Measurements from ENCODE around the gene CPEB3.

Gene CPEB3

GRCh38 chr10:92208157-92208720, 82.6 kb downstream of the CPEB3 start:
- ChIA-PET CTCF (interaction anchor here (1.0 to 1.4 kb wide), 3 partner anchors 27 to 123 kb away, joined by 3 read pairs; no protein-coding TSS in a partner anchor), POLR2A (interaction anchor here (0.6 to 0.7 kb wide), 2 partner anchors 54 to 91 kb away, joined by 3 to 5 read pairs; no protein-coding TSS in a partner anchor)
- no peak for DNase-seq (ENCODE audit: extremely low spot score)
- TF ChIP-seq, protein P1, sequence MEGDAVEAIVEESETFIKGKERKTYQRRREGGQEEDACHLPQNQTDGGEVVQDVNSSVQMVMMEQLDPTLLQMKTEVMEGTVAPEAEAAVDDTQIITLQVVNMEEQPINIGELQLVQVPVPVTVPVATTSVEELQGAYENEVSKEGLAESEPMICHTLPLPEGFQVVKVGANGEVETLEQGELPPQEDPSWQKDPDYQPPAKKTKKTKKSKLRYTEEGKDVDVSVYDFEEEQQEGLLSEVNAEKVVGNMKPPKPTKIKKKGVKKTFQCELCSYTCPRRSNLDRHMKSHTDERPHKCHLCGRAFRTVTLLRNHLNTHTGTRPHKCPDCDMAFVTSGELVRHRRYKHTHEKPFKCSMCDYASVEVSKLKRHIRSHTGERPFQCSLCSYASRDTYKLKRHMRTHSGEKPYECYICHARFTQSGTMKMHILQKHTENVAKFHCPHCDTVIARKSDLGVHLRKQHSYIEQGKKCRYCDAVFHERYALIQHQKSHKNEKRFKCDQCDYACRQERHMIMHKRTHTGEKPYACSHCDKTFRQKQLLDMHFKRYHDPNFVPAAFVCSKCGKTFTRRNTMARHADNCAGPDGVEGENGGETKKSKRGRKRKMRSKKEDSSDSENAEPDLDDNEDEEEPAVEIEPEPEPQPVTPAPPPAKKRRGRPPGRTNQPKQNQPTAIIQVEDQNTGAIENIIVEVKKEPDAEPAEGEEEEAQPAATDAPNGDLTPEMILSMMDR (IDR thresholded peaks at IDR 0.05; ENCODE audit: control extremely low read depth, extremely low read depth, low read depth, missing control alignments): no peak

DNA sequence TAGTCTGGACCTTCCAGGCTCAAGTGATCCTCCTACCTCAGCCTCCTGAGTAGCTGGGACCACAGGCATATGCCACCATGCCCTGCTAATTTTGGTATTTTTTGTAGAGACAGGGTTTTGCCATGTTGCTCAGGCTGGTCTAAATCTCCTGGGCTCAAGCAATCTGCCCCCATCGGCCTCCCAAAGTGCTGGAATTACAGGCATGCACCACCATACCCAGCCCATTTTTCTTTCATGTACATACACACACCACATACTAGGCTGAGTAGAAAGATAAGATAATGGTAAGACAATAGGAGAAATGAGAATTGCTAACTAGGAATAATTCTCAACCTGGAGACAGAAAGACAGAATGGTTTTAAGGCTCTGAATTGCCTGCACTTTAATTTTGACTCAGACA, 83.8 kb downstream of the CPEB3 start:
- TF ChIP-seq, protein P1 (IDR thresholded peaks at IDR 0.05; ENCODE audit: control extremely low read depth, extremely low read depth, low read depth, missing control alignments): no peak
- DNase-seq (ENCODE audit: extremely low spot score): no peak
- ChIA-PET POLR2A (no interaction called here), CTCF (interaction anchor here (1.4 kb wide), 1 partner anchor 84 kb away, joined by 4 read pairs; the partner anchor contains the start of genes CPEB3 and MARCHF5)

- TF ChIP-seq, protein P1 (IDR thresholded peaks at IDR 0.05; ENCODE audit: control extremely low read depth, extremely low read depth, low read depth, missing control alignments): no peak
- ChIA-PET POLR2A (no interaction called here), CTCF (interaction anchor here (1.0 to 1.3 kb wide), 3 partner anchors 15 to 45 kb away, joined by 3 to 4 read pairs (median 3); no protein-coding TSS in a partner anchor)
- no peak for DNase-seq (ENCODE audit: extremely low spot score)
These were observed 86.8 kb downstream of the CPEB3 start for GRCh38 chr10:92203919-92204623.

GRCh38 chr10:92202536-92202935, 88.3 kb downstream of the CPEB3 start:
- ChIA-PET POLR2A (no interaction called here), CTCF (no interaction called here)
- DNase-seq (ENCODE audit: extremely low spot score): no peak
- TF ChIP-seq, protein P1 (IDR thresholded peaks at IDR 0.05; ENCODE audit: control extremely low read depth, extremely low read depth, low read depth, missing control alignments): no peak

- CTCF ChIA-PET: no interaction called here
- no peak for DNase-seq (ENCODE audit: extremely low spot score)
- POLR2A ChIA-PET: no interaction called here
- TF ChIP-seq, protein P1 (IDR thresholded peaks at IDR 0.05; ENCODE audit: control extremely low read depth, extremely low read depth, low read depth, missing control alignments): no peak
These were observed 90.3 kb downstream of the CPEB3 start for GRCh38 chr10:92200564-92200963.

GRCh38 chr10:92187101-92187500, 103.8 kb downstream of the CPEB3 start:
- CTCF ChIA-PET: no interaction called here
- TF ChIP-seq, protein P1 (IDR thresholded peaks at IDR 0.05; ENCODE audit: control extremely low read depth, extremely low read depth, low read depth, missing control alignments): no peak
- no peak for DNase-seq (ENCODE audit: extremely low spot score)
- POLR2A ChIA-PET: no interaction called here
